ENCODE measurements around the gene ATF7. TPM values are rescaled to one million over a fixed set of nuclear protein-coding genes. Genes with fewer than 3 reads are reported as not detected.

Gene ATF7
- total and polyA plus RNA-seq, 2 of the 13 experiments (the other 11 are each of a cell fraction or from before 2014, with no cell fraction given) = 9.6 to 16.2 TPM

GRCh38 chr12:53492830-53493609, 133.2 kb downstream of the ATF7 start (continued):
- TF ChIP-seq AGO1 (IDR thresholded peaks at IDR 0.05; ENCODE audit: low read depth, low read length, poor library complexity, severe bottlenecking) (no peak), ZNF891 (CRISPR knock-in tag; IDR thresholded peaks at IDR 0.05) (0 out of 2 replicates have a peak, but pooled peaks have one; percentile 37), ZNF329 (CRISPR knock-in tag; IDR thresholded peaks at IDR 0.05; ENCODE audit: low read depth) (0 out of 2 replicates have a peak, but pooled peaks have one; percentile 34), ATAD3A (CRISPR knock-in tag; IDR thresholded peaks at IDR 0.05) (no peak), GTF3A (CRISPR knock-in tag; conservative IDR thresholded peaks at IDR 0.05) (no peak), TBP (CRISPR knock-in tag; IDR thresholded peaks at IDR 0.05) (no peak), KMT2A (CRISPR knock-in tag; IDR thresholded peaks at IDR 0.05) (no peak), USF2 (IDR thresholded peaks at IDR 0.05; ENCODE audit: low read depth, low read length) (peak; percentile 91), USF2 (CRISPR knock-in tag; IDR thresholded peaks at IDR 0.05; ENCODE audit: borderline replicate concordance) (peak; percentile 94), ZFY (CRISPR knock-in tag; IDR thresholded peaks at IDR 0.05) (peak; percentile 43), ZFP36L2 (CRISPR knock-in tag; IDR thresholded peaks at IDR 0.05) (no peak), NFE2L1 (CRISPR knock-in tag; IDR thresholded peaks at IDR 0.05; ENCODE audit: borderline replicate concordance) (no peak), ZNF558 (CRISPR knock-in tag; IDR thresholded peaks at IDR 0.05; ENCODE audit: borderline replicate concordance) (no peak), ATRX (CRISPR knock-in tag; IDR thresholded peaks at IDR 0.05; ENCODE audit: borderline replicate concordance) (no peak), ZNF431 (CRISPR knock-in tag; IDR thresholded peaks at IDR 0.05; ENCODE audit: borderline replicate concordance, low read depth) (no peak), SOX5 (CRISPR knock-in tag; IDR thresholded peaks at IDR 0.05; ENCODE audit: borderline replicate concordance) (no peak), RAD51 (IDR thresholded peaks at IDR 0.05; ENCODE audit: borderline replicate concordance) (peak; percentile 73; the same call in 1 of the 2 replicates), MED1 (CRISPR knock-in tag; IDR thresholded peaks at IDR 0.05) (0 out of 2 replicates have a peak, but pooled peaks have one; percentile 18), ATF7-NPFF (CRISPR knock-in tag; IDR thresholded peaks at IDR 0.05; ENCODE audit: low read depth) (no peak; the same call in 1 of the 2 replicates), TBL1XR1 (IDR thresholded peaks at IDR 0.05; ENCODE audit: borderline replicate concordance, low read length, partially characterized antibody) (peak; percentile 26), ZNF580 (CRISPR knock-in tag; IDR thresholded peaks at IDR 0.05; ENCODE audit: borderline replicate concordance, low read depth) (no peak), ZNF607 (CRISPR knock-in tag; IDR thresholded peaks at IDR 0.05; ENCODE audit: borderline replicate concordance) (no peak), ZNF792 (CRISPR knock-in tag; IDR thresholded peaks at IDR 0.05) (no peak), SAP130 (CRISPR knock-in tag; IDR thresholded peaks at IDR 0.05; ENCODE audit: low read depth) (peak; percentile 82)
- TF ChIP-seq, protein P1, sequence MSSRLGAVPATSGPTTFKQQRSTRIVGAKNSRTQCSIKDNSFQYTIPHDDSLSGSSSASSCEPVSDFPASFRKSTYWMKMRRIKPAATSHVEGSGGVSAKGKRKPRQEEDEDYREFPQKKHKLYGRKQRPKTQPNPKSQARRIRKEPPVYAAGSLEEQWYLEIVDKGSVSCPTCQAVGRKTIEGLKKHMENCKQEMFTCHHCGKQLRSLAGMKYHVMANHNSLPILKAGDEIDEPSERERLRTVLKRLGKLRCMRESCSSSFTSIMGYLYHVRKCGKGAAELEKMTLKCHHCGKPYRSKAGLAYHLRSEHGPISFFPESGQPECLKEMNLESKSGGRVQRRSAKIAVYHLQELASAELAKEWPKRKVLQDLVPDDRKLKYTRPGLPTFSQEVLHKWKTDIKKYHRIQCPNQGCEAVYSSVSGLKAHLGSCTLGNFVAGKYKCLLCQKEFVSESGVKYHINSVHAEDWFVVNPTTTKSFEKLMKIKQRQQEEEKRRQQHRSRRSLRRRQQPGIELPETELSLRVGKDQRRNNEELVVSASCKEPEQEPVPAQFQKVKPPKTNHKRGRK (CRISPR knock-in tag; IDR thresholded peaks at IDR 0.05) = no peak
- TF ChIP-seq, protein P2, sequence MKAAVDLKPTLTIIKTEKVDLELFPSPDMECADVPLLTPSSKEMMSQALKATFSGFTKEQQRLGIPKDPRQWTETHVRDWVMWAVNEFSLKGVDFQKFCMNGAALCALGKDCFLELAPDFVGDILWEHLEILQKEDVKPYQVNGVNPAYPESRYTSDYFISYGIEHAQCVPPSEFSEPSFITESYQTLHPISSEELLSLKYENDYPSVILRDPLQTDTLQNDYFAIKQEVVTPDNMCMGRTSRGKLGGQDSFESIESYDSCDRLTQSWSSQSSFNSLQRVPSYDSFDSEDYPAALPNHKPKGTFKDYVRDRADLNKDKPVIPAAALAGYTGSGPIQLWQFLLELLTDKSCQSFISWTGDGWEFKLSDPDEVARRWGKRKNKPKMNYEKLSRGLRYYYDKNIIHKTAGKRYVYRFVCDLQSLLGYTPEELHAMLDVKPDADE (CRISPR knock-in tag; IDR thresholded peaks at IDR 0.05) = no peak

All from HepG2 (cell line).